Endothelial cell (in vitro differentiated cells): ENCODE results near the gene INPPL1. TPM values are rescaled to one million over a fixed set of nuclear protein-coding genes. Genes with fewer than 3 reads are reported as not detected.

Source experiments
- DNase-seq: peaks from one replicate; pipeline ENCODE4 v3.0.0; 2021; ENCODE audit warnings: low spot score
- H3K27ac Mint-ChIP-seq: one replicate; pipeline ENCODE4 v1.8.0; 2021; ENCODE audit warnings: mixed read lengths, inconsistent platforms; ENCODE audit not compliant: unreplicated experiment
- H3K27me3 Mint-ChIP-seq: one replicate; pipeline ENCODE4 v1.8.0; 2021; ENCODE audit warnings: mild to moderate bottlenecking, moderate library complexity, mixed read lengths, inconsistent platforms; ENCODE audit not compliant: unreplicated experiment
- H3K36me3 Mint-ChIP-seq: one replicate; pipeline ENCODE4 v1.8.0; 2021; ENCODE audit warnings: mild to moderate bottlenecking, low read depth, mixed read lengths, inconsistent platforms; ENCODE audit not compliant: unreplicated experiment
- H3K4me1 Mint-ChIP-seq: one replicate; pipeline ENCODE4 v1.8.0; 2021; ENCODE audit warnings: mild to moderate bottlenecking, mixed read lengths, inconsistent platforms; ENCODE audit not compliant: unreplicated experiment
- H3K4me3 Mint-ChIP-seq: one replicate; pipeline ENCODE4 v1.8.0; 2021; ENCODE audit warnings: mild to moderate bottlenecking, mixed read lengths, inconsistent platforms; ENCODE audit not compliant: unreplicated experiment
- H3K9me3 Mint-ChIP-seq: one replicate; pipeline ENCODE4 v1.8.0; 2021; ENCODE audit warnings: mixed read lengths, inconsistent platforms; ENCODE audit not compliant: unreplicated experiment
- CTCF ChIP-seq: fragments of 200-600 bp; sonication (generic); IDR thresholded peaks from one replicate; pipeline ENCODE4 v1.5.0; 2021; ENCODE audit warnings: antibody characterized with exemption; ENCODE audit not compliant: unreplicated experiment
- total RNA-seq: library from RNA; stranded (reverse); fragmentation: NEBNext Ultra II Directional; extraction: Animal tissue kit (Norgen Biotek cat#: 25700); gene quantifications from one replicate; pipeline ENCODE4 v1.2.1, GENCODE V29; 2021; ENCODE audit not compliant: unreplicated experiment

Gene INPPL1
- total RNA-seq, 1 donor from 2014 or later, result 168 TPM

GRCh38 chr11:72239313-72239848 is 14.8 kb downstream of the INPPL1 start:
- peaks cover 23% of the 10 kb centered on the region for H3K4me1 Mint-ChIP-seq
- peaks cover 32% of the 10 kb centered on the region for H3K27me3 Mint-ChIP-seq
- no peak overlapping the region for H3K27ac Mint-ChIP-seq
- H3K36me3 Mint-ChIP-seq, result peaks cover 5% of the 10 kb centered on the region
- no peak overlapping the region for H3K4me3 Mint-ChIP-seq
- H3K9me3 Mint-ChIP-seq, result no peaks in the 10 kb centered on the region
- TF ChIP-seq CTCF, result no peak
- no peak for DNase-seq

- Mint-ChIP-seq H3K4me1 (peaks cover 24% of the 10 kb centered on the region), H3K4me3 (peak overlapping the region; percentile 27), H3K36me3 (peaks cover 3% of the 10 kb centered on the region), H3K9me3 (no peaks in the 10 kb centered on the region), H3K27me3 (peaks cover 33% of the 10 kb centered on the region), H3K27ac (no peak overlapping the region)
- no peak for TF ChIP-seq CTCF
- peak; percentile 38 for DNase-seq
Observed at GRCh38 chr11:72239849-72240460, 15.4 kb downstream of the INPPL1 start.

- no peak overlapping the region for H3K27ac Mint-ChIP-seq
- peaks cover 24% of the 10 kb centered on the region for H3K4me1 Mint-ChIP-seq
- TF ChIP-seq CTCF, result no peak
- H3K9me3 Mint-ChIP-seq, result no peaks in the 10 kb centered on the region
- peaks cover 3% of the 10 kb centered on the region for H3K36me3 Mint-ChIP-seq
- DNase-seq, result no peak
- peaks cover 32% of the 10 kb centered on the region for H3K27me3 Mint-ChIP-seq
- H3K4me3 Mint-ChIP-seq, result peak overlapping the region; percentile 27
Observed at GRCh38 chr11:72240461-72241290, 16.1 kb downstream of the INPPL1 start.

GRCh38 chr11:72241291-72241781 is 16.8 kb downstream of the INPPL1 start:
- no peak overlapping the region for H3K4me3 Mint-ChIP-seq

More at GRCh38 chr11:72241291-72241781, 16.8 kb downstream of the INPPL1 start:
- H3K36me3 Mint-ChIP-seq, result peaks cover 3% of the 10 kb centered on the region
- no peaks in the 10 kb centered on the region for H3K9me3 Mint-ChIP-seq
- peaks cover 24% of the 10 kb centered on the region for H3K4me1 Mint-ChIP-seq
- no peak for TF ChIP-seq CTCF
- H3K27me3 Mint-ChIP-seq, result peaks cover 32% of the 10 kb centered on the region
- DNase-seq, result no peak
- no peak overlapping the region for H3K27ac Mint-ChIP-seq
